Heart left ventricle (tissue), 16 donors: Measurements from ENCODE around the gene FOXP1. TPM values are rescaled to one million over a fixed set of nuclear protein-coding genes. Genes with fewer than 3 reads are reported as not detected.
A peak's percentile ranks its signal among the peaks of the same experiment; 100 is the strongest.

Experiments
- ATAC-seq, 4 donors: fragments of 200-7000 bp; cut with Tn5 transposase; one replicate each; pipeline ENCODE4 v1.9.1; 2020 to 2022; ENCODE audit warnings: moderate library complexity in 4 of 4, mild to moderate bottlenecking in 3 of 4, moderate number of reproducible peaks in 1 of 4
- DNase-seq, 5 donors: peaks; one replicate each; pipeline ENCODE4 v3.0.0-alpha.2; 2020
- H3K27ac ChIP-seq, 12 donors: fragments of 200-600 bp; sonication (generic) in 4 of 12; one replicate each; pipeline versions ENCODE4 v1.5.0 to v1.8.0; 2016 to 2022; ENCODE audit warnings: mild to moderate bottlenecking in 2 of 12
- H3K27me3 ChIP-seq, 9 donors: fragments of 200-600 bp; sonication (generic) in 2 of 9; one replicate each; pipeline versions ENCODE4 v1.5.1 to v1.8.0; 2016 to 2022; ENCODE audit warnings: mild to moderate bottlenecking in 3 of 9
- H3K36me3 ChIP-seq, 9 donors: fragments of 200-600 bp; sonication (generic) in 2 of 9; one replicate each; pipeline versions ENCODE4 v1.5.0 to v1.8.0; 2018 to 2022; ENCODE audit warnings: mild to moderate bottlenecking in 2 of 9
- H3K4me1 ChIP-seq, 12 donors: fragments of 200-600 bp; sonication (generic) in 4 of 12; one replicate each; pipeline versions ENCODE4 v1.5.0 to v1.8.0; 2016 to 2022; ENCODE audit warnings: mild to moderate bottlenecking in 3 of 12
- H3K4me3 ChIP-seq, 12 donors: fragments of 200-600 bp; sonication (generic) in 4 of 12; one replicate each; pipeline versions ENCODE4 v1.5.0 to v1.8.0; 2017 to 2022; ENCODE audit warnings: mild to moderate bottlenecking in 9 of 12, moderate library complexity in 4 of 12
- H3K9me3 ChIP-seq, 12 donors: fragments of 200-600 bp; sonication (generic) in 4 of 12; one replicate each; pipeline versions ENCODE4 v1.5.0 to v1.8.0; 2016 to 2022; ENCODE audit warnings: mild to moderate bottlenecking in 1 of 12
- POLR2A ChIP-seq, 2 donors: fragments of 450-650 bp; IDR thresholded peaks; one replicate each; pipeline ENCODE4 v1.6.1; 2017; ENCODE audit warnings: antibody characterized with exemption in 2 of 2, mild to moderate bottlenecking in 2 of 2, moderate library complexity in 2 of 2
- WGBS, 4 donors: extraction: QIAGEN DNeasy Blood & Tissue Kit in 2 of 4; methylation state at CpG; one replicate each; pipeline versions ENCODE4 v1.1.5 to v1.1.7; 2013 to 2018; 5-methylcytosine and 5-hydroxymethylcytosine counted together
- intact Hi-C, 10 donors: fragments of 100-400 bp; cut with DNase I; formaldehyde crosslinking; loops; one replicate each; pipeline versions ENCODE4 v1.11.1 to v1.14.2; 2022
- polyA plus RNA-seq, 2 donors: library from polyadenylated mRNA; stranded (reverse); fragments of 200-250 nt; gene quantifications; one replicate each; pipeline ENCODE4 v1.2.3, GENCODE V29; 2013
- total RNA-seq, 9 donors: library from RNA; depleted of rRNA in 2 of 9; stranded (reverse); fragments of >200 nt in 2 of 9; fragmentation: NEBNext Ultra II Directional in 3 of 9; extraction: Animal tissue kit (Norgen Biotek cat#: 25700) in 3 of 9; gene quantifications; one replicate each; pipeline versions ENCODE4 v1.1.0 to v1.2.4, GENCODE V29; 2016 to 2023
- TF ChIP-seq, protein P1 (sequence below), 12 donors: fragments of 200-600 bp; sonication (generic) in 4 of 12; IDR thresholded peaks; one replicate each; pipeline versions ENCODE4 v1.5.0 to v1.8.0; 2018 to 2022; ENCODE audit warnings: antibody characterized with exemption in 12 of 12, mild to moderate bottlenecking in 5 of 12
- donor health status: ischemic (EF 13 %, LVEDD 7.1; RV severe dilation, severe dysfunction).
- donor health status: healthy with polysubstance abuse.
- donor health status: DM: no; HTN: yes; CAD: no.
- donor health status: DM: no; HTN: no; CAD: no.
- donor health status: ischemic (EF 25% LVEDD 6.9; RV normal size, moderate dysfunction).
- donor health status: ischemic (EF 25% LVEDD 5.7; RV mildly dilated, moderate dysfunction).
- donor health status: healthy.
- donor health status: DM: yes; HTN: yes; CAD: no.
- donor health status: ischemic (EF 35%, LVEDD 5.7; RV mildly dilated, moderate dysfunction).
- donor health status: nonischemic (EF 11% LVEDD 7.7; RV severe dilation, severe dysfunction).
- donor health status: DM: yes; HTN: yes; CAD: no.
- donor health status: PGD.
- donor health status: ischemic (EF 29% LVEDD 5.4; RV normal size, mild dysfunction).
- donor health status: nonischemic (EF 23%, LVEDD 6.1; RV moderate dilation, normal function).

FOXP1 gene
- total and polyA plus RNA-seq, 11 donors: 14.9 to 67.8 (median 41.1) TPM

DNA sequence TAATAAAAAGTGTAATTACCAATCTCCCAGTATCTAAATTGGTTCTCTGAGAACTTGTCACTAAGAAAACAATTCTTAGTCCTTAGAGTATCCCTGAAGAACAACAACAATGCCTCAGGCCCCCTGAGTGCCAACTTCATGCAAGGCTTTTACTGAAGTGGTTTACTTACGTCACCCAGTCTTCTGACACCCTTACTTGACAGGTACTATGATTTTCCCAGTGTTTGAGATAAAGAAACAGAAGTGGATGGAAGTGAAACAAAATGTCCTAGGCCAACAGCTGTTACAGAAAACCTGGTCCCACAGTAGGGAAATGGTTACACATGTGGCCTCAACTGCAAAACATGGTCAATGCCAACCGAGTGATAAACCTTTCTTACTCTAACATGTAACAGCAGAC lies 331.1 kb downstream of the FOXP1 start:
- Histone ChIP-seq H3K27ac (peak overlapping the region in 5 of 12 donors; percentile 18 to 64 (median 48)), H3K36me3 (no peaks in the 10 kb centered on the region), H3K9me3 (no peaks in the 10 kb centered on the region), H3K4me1 (peaks cover 0 to 49% (median 22%) of the 10 kb centered on the region in 12 donors), H3K27me3 (no peaks in the 10 kb centered on the region), H3K4me3 (no peak overlapping the region)
- peak in 1 of 5 donors; percentile 58 for DNase-seq
- WGBS, 4 donors: 53 to 65% (median 57%) methylated on average over 2 of the region's 2 CpGs
- intact Hi-C loops: loop anchor here in 1 of 10 donors (5.0 kb wide), 1 partner anchor 120 kb away; no protein-coding TSS in a partner anchor
- peak; percentile 51 to 82 (median 70) for ATAC-seq
- TF ChIP-seq POLR2A (IDR thresholded peaks at IDR 0.05): no peak
- TF ChIP-seq, protein P1, sequence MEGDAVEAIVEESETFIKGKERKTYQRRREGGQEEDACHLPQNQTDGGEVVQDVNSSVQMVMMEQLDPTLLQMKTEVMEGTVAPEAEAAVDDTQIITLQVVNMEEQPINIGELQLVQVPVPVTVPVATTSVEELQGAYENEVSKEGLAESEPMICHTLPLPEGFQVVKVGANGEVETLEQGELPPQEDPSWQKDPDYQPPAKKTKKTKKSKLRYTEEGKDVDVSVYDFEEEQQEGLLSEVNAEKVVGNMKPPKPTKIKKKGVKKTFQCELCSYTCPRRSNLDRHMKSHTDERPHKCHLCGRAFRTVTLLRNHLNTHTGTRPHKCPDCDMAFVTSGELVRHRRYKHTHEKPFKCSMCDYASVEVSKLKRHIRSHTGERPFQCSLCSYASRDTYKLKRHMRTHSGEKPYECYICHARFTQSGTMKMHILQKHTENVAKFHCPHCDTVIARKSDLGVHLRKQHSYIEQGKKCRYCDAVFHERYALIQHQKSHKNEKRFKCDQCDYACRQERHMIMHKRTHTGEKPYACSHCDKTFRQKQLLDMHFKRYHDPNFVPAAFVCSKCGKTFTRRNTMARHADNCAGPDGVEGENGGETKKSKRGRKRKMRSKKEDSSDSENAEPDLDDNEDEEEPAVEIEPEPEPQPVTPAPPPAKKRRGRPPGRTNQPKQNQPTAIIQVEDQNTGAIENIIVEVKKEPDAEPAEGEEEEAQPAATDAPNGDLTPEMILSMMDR (IDR thresholded peaks at IDR 0.05): no peak

DNA sequence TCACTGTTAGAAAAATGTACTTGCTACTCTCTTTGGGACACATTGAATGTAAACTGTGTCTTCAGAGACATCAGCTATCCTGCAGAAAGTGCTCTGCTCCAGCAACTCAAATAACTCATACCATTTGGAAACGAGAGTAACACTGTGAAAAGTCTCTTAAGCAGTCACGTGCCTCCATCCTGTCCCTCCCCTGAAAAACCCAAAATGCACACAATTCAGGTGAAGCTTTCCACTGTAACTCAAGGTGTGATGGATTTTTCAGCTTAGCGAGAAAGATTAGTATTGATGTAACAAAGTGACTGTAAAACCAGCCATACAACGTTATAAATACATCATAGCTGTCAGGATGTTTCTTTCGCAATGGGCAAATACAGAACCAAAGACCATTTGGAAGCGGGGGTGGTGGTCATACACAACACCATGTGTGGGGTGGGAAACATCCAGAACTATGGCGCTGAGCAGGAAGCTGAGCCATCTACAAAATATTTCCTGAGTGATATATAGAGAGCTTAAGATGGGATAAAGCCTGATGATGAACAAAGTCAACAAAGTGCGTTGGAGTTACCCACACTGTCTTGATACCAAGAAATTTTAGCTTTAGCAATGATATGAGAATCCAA lies 332.3 kb downstream of the FOXP1 start:
- H3K36me3 ChIP-seq: no peaks in the 10 kb centered on the region
- TF ChIP-seq, protein P1 (IDR thresholded peaks at IDR 0.05): no peak
- TF ChIP-seq POLR2A (IDR thresholded peaks at IDR 0.05): no peak
- peaks cover 0 to 59% (median 29%) of the 10 kb centered on the region in 12 donors for H3K4me1 ChIP-seq
- ATAC-seq: no peak
- no peak overlapping the region for H3K27ac ChIP-seq
- no peaks in the 10 kb centered on the region for H3K27me3 ChIP-seq
- no peak for DNase-seq
- intact Hi-C loops: loop anchor here in 1 of 10 donors (5.0 kb wide), 1 partner anchor 119 kb away; no protein-coding TSS in a partner anchor
- no peaks in the 10 kb centered on the region for H3K9me3 ChIP-seq
- H3K4me3 ChIP-seq: no peak overlapping the region
- WGBS, 4 donors: 82 to 86% (median 84%) methylated on average over 8 of the region's 8 CpGs

DNA sequence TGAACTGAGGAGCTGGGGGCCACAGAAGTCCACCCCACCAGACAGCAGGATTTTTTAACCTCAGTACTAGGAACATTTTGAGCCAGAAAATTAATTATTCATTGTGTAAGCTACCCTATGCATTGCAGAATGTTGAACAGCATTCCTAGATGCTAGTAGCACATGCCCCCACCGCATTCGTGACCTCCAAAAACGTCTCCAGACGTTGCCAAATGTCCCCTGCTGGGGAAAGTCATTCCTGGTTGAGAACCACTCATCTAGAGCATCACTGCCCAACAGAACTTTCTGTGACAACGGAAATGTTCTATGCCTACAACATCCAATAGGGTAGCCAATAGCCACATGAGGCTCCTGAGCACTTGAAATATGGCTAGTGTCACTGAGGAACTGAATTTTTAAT lies 333.5 kb downstream of the FOXP1 start:
- H3K4me1 ChIP-seq: peaks cover 0 to 70% (median 38%) of the 10 kb centered on the region in 12 donors
- H3K27ac ChIP-seq: peak overlapping the region in 5 of 12 donors; percentile 35 to 71 (median 42)

DNA sequence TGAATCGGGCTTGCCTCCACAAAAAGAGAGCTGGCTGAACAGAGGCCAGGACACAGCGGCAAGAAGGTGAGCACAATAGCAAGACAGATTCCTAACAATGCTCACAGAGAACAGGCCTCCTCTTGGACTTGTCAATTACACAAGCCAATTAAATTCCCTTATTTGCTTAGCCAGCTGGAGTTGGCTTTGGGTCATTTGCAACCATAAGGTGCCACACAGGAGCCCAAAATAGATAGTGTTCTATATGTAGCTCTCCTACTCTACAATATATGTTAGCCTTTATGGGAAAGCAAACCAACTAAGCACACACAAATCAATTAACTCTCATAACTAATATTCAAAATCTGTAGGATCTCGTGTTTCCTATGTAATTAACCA lies 335.6 kb downstream of the FOXP1 start:
- peaks cover 0 to 66% (median 37%) of the 10 kb centered on the region in 12 donors for H3K4me1 ChIP-seq
- H3K4me3 ChIP-seq: no peak overlapping the region
- no peaks in the 10 kb centered on the region for H3K9me3 ChIP-seq
- no peak for DNase-seq
- 90 to 96% (median 93%) methylated on average over 3 of the region's 3 CpGs for WGBS, 4 donors
- H3K27me3 ChIP-seq: no peaks in the 10 kb centered on the region
- H3K27ac ChIP-seq: peak overlapping the region in 9 of 12 donors; percentile 11 to 81 (median 64)
- TF ChIP-seq, protein P1 (IDR thresholded peaks at IDR 0.05): no peak
- TF ChIP-seq POLR2A (IDR thresholded peaks at IDR 0.05): no peak
- intact Hi-C loops: loop anchor here in 6 of 10 donors (2.0 to 10.0 kb wide), 7 partner anchors 41 to 337 kb away; partner anchors contain the start of gene FOXP1 (in 3 of the 6)
- no peaks in the 10 kb centered on the region for H3K36me3 ChIP-seq
- ATAC-seq: no peak

More for the DNA sequence above, 333.5 kb downstream of the FOXP1 start:
- Histone ChIP-seq H3K4me3 (no peak overlapping the region), H3K9me3 (no peaks in the 10 kb centered on the region), H3K36me3 (no peaks in the 10 kb centered on the region), H3K27me3 (no peaks in the 10 kb centered on the region)
- DNase-seq (no peak), ATAC-seq (no peak)
- TF ChIP-seq POLR2A (IDR thresholded peaks at IDR 0.05): no peak
- TF ChIP-seq, protein P1 (IDR thresholded peaks at IDR 0.05): no peak
- 83 to 100% (median 92%) methylated on average over 3 to 5 of the region's 5 CpGs for WGBS, 4 donors
- intact Hi-C loops: loop anchor here in 1 of 10 donors (5.0 kb wide), 1 partner anchor 118 kb away; no protein-coding TSS in a partner anchor
